Activated B cell treated with CpG ODN at 0.5 μM for 24 hours (primary cell): Measurements from ENCODE around the gene MUC4. TPM values are rescaled to one million over a fixed set of nuclear protein-coding genes. Genes with fewer than 3 reads are reported as not detected.
"Not testable (repeated sequence)": the region's sequence is repeated elsewhere in the genome, so short reads cannot be mapped to it uniquely, and the experiment has no call there.

Experiments
- ATAC-seq: fragments of 200-7000 bp; cut with Tn5 transposase; one replicate; pipeline ENCODE4 v1.10.0; 2021; ENCODE audit warnings: low read depth, mild to moderate bottlenecking, moderate library complexity
- CTCF ChIA-PET: fragments of 350-600 bp; sonication (Branson Sonifier 250); formaldehyde crosslinking; loops from one replicate; lab custom pipeline; 2021; ENCODE audit warnings: antibody characterized with exemption; lab: Charles Lee
- POLR2A ChIA-PET: fragments of 350-600 bp; sonication (Branson Sonifier 250); formaldehyde crosslinking; loops from one replicate; lab custom pipeline; 2021; ENCODE audit warnings: antibody characterized with exemption; lab: Charles Lee
- DNase-seq: peaks from one replicate; pipeline ENCODE4 v3.0.0; 2022
- H3K27ac Mint-ChIP-seq: one replicate; pipeline ENCODE4 v1.8.0; 2020; ENCODE audit warnings: mixed read lengths
- H3K27me3 Mint-ChIP-seq: one replicate; pipeline ENCODE4 v1.8.0; 2021; ENCODE audit warnings: mixed read lengths
- H3K36me3 Mint-ChIP-seq: one replicate; pipeline ENCODE4 v1.8.0; 2021; ENCODE audit warnings: low read depth, mixed read lengths
- H3K4me1 Mint-ChIP-seq: one replicate; pipeline ENCODE4 v1.8.0; 2021; ENCODE audit warnings: mixed read lengths
- H3K4me3 Mint-ChIP-seq: one replicate; pipeline ENCODE4 v1.8.0; 2020; ENCODE audit warnings: mild to moderate bottlenecking, mixed read lengths
- H3K9me3 Mint-ChIP-seq: one replicate; pipeline ENCODE4 v1.8.0; 2020; ENCODE audit warnings: mixed read lengths
- intact Hi-C: fragments of 100-400 bp; cut with micrococcal nuclease; formaldehyde crosslinking; loops from one replicate; pipeline ENCODE4 v1.15.1; 2024
- total RNA-seq: library from RNA; stranded (reverse); gene quantifications from 2 replicates; pipeline ENCODE4 v1.2.3, GENCODE V29; 2022
- TF ChIP-seq, protein P1 (sequence below): fragments of 200-600 bp; IDR thresholded peaks from one replicate; pipeline ENCODE4 v1.8.0; 2022; ENCODE audit warnings: antibody characterized with exemption, mild to moderate bottlenecking

MUC4 gene
- total RNA-seq, 1 donor from 2014 or later = 0.09 TPM

DNA sequence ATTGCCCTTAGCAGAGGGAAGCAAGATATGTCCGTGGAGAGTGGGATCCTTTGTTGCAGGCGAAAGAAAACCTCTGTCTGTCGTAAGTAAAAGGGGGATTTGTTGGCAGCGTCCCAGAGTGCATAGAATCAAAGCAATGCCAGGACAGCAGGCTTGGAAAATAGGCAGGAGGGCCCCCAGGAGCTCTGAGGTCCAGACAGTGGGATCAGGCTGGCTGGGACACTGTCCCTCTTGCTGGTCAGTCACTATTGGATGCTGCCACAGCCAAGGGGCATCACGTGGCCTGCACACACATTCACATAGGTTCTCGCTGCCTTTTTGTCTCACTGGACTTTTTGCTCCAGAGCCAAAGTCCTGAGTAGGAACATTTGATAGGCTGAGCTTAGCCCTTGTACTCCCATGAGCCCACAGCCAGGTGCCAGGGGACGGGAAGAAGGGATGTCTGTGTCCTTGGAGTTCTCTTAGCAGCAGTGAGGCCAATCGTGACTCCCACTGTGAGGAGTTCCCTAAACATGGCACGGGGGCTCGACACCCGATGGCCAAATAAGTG is 80.3 kb downstream of the MUC4 start:
- Mint-ChIP-seq H3K27ac (no peak overlapping the region), H3K9me3 (no peaks in the 10 kb centered on the region), H3K27me3 (no peaks in the 10 kb centered on the region), H3K4me3 (no peak overlapping the region), H3K36me3 (peaks cover 6% of the 10 kb centered on the region), H3K4me1 (peaks cover 11% of the 10 kb centered on the region)
- TF ChIP-seq, protein P1, sequence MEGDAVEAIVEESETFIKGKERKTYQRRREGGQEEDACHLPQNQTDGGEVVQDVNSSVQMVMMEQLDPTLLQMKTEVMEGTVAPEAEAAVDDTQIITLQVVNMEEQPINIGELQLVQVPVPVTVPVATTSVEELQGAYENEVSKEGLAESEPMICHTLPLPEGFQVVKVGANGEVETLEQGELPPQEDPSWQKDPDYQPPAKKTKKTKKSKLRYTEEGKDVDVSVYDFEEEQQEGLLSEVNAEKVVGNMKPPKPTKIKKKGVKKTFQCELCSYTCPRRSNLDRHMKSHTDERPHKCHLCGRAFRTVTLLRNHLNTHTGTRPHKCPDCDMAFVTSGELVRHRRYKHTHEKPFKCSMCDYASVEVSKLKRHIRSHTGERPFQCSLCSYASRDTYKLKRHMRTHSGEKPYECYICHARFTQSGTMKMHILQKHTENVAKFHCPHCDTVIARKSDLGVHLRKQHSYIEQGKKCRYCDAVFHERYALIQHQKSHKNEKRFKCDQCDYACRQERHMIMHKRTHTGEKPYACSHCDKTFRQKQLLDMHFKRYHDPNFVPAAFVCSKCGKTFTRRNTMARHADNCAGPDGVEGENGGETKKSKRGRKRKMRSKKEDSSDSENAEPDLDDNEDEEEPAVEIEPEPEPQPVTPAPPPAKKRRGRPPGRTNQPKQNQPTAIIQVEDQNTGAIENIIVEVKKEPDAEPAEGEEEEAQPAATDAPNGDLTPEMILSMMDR = no peak
- CTCF ChIA-PET = no interaction called here
- intact Hi-C loops = no loop called here
- POLR2A ChIA-PET = no interaction called here
- ATAC-seq (no peak), DNase-seq (no peak)

DNA sequence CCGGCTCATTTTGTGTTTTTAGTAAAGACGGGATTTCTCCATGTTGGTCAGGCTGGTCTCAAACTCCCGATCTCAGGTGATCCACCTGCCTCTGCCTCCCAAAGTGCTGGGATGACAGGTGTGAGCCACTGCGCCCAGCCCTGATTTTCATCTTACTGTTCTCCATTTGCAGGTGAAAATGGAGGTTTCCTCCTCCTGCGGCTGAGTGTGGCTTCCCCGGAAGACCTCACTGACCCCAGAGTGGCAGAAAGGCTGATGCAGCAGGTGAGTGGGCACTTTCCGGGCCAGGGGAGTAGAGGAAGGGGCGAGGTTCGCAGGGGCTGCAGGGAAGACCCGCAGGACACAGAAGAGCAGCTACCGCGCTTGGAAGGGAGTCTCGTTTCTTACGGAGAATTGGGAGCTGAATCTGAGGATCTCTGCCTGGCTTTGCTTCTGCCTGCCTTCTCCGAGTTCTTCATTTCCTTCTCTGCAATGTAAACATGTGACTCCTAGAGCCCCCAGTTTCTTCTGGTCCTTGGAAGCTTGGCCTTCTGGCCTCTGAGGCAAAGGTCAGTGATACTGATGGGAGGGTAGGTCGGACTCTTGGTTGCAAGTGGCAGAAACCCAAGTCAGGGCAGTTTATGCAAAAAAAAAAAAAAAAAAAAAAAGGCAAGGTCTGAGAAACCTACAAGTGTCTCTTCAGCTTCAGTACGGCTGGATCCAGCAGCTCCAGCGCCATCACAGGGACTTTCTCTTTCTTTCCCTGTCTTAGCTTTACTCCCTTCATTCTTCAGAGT is 82.1 kb downstream of the MUC4 start:
- peaks cover 11% of the 10 kb centered on the region for H3K4me1 Mint-ChIP-seq
- no peak overlapping the region for H3K27ac Mint-ChIP-seq
- H3K36me3 Mint-ChIP-seq = no peaks in the 10 kb centered on the region
- POLR2A ChIA-PET = interaction anchor here (1.0 kb wide), 1 partner anchor 15 kb away, joined by 3 read pairs; no protein-coding TSS in a partner anchor
- peaks cover 6% of the 10 kb centered on the region for H3K27me3 Mint-ChIP-seq
- ATAC-seq (no peak), DNase-seq (no peak)
- CTCF ChIA-PET = interaction anchor here (2.9 kb wide), 1 partner anchor 15 kb away, joined by 12 read pairs; no protein-coding TSS in a partner anchor
- no peak overlapping the region for H3K4me3 Mint-ChIP-seq
- TF ChIP-seq, protein P1 = no peak
- H3K9me3 Mint-ChIP-seq = no peaks in the 10 kb centered on the region
- intact Hi-C loops = loop anchor here (1.0 kb wide), 1 partner anchor 15 kb away; no protein-coding TSS in a partner anchor

DNA sequence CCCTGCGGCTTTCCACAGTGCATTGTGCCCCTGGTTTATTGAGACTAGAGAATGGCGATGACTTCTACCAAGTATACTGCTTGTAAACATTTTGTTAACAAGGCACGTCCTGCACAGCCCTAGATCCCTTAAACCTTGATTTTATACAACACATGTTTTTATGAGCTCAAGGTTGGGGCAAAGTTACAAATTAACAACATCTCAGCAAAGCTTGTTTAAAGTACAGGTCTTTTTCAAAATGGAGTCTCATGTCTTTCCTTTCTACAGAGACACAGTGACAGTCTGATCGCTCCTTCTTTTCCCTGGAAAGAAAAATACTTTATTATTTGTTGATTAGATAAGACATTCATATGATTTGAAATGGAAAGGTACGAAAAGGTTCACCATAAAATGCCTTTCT is 82.9 kb downstream of the MUC4 start:
- H3K27ac Mint-ChIP-seq, H3K36me3 Mint-ChIP-seq, ATAC-seq, POLR2A ChIA-PET, H3K27me3 Mint-ChIP-seq, DNase-seq, H3K4me3 Mint-ChIP-seq, H3K9me3 Mint-ChIP-seq, intact Hi-C loops: not testable (repeated sequence)
- CTCF ChIA-PET = interaction anchor here (2.9 kb wide), 1 partner anchor 16 kb away, joined by 12 read pairs; no protein-coding TSS in a partner anchor
- peaks cover 11% of the 10 kb centered on the region for H3K4me1 Mint-ChIP-seq

DNA sequence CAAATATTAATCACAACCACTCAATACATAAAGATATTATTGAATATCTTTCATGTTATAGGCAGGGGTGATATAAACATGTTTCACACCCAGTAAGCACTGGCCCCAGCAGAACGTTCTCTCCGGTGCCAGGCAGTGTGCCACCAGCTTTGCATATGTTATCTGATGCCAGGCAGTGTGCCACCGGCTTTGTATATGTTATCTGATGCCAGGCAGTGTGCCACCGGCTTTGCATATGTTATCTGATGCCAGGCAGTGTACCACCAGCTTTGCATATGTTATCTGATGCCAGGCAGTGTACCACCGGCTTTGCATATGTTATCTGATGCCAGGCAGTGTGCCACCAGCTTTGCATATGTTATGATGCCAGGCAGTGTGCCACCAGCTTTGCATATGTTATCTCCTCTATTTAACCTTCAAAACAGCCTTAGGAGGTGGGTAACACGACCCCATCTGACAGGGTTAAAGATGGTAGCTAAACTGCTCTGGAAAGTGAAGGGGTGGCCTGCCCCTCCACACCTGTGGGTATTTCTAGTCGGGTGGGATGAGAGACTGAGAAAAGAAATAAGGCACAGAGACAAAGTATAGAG is 84.0 kb downstream of the MUC4 start:
- intact Hi-C loops = no loop called here
- Mint-ChIP-seq H3K4me1 (peaks cover 11% of the 10 kb centered on the region), H3K4me3 (no peak overlapping the region), H3K36me3 (no peaks in the 10 kb centered on the region), H3K9me3 (no peaks in the 10 kb centered on the region), H3K27ac (no peak overlapping the region), H3K27me3 (peaks cover 6% of the 10 kb centered on the region)
- ATAC-seq (peak; percentile 31), DNase-seq (no peak)
- ChIA-PET POLR2A (interaction anchor here (0.9 kb wide), 1 partner anchor 20 kb away, joined by 6 read pairs; no protein-coding TSS in a partner anchor), CTCF (interaction anchor here (1.4 to 2.9 kb wide), 2 partner anchors 17 to 134 kb away, joined by 3 to 12 read pairs; no protein-coding TSS in a partner anchor)
- TF ChIP-seq, protein P1 = no peak

DNA sequence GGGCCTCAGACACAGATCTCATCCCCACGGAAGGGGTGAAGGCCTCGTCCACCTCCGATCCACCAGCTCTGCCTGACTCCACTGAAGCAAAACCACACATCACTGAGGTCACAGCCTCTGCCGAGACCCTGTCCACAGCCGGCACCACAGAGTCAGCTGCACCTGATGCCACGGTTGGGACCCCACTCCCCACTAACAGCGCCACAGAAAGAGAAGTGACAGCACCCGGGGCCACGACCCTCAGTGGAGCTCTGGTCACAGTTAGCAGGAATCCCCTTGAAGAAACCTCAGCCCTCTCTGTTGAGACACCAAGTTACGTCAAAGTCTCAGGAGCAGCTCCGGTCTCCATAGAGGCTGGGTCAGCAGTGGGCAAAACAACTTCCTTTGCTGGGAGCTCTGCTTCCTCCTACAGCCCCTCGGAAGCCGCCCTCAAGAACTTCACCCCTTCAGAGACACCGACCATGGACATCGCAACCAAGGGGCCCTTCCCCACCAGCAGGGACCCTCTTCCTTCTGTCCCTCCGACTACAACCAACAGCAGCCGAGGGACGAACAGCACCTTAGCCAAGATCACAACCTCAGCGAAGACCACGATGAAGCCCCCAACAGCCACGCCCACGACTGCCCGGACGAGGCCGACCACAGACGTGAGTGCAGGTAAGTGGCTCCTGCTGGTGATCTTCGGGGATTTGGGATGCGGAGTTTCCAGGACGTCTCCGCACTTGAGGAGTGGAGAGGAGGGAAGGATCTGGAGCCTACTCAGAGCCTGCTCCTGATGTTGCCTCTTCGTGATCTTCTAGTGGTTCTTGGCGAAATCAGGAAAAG is 85.6 kb downstream of the MUC4 start:
- POLR2A ChIA-PET, H3K4me3 Mint-ChIP-seq, CTCF ChIA-PET, DNase-seq, H3K27ac Mint-ChIP-seq, H3K36me3 Mint-ChIP-seq, H3K9me3 Mint-ChIP-seq, H3K27me3 Mint-ChIP-seq, intact Hi-C loops, ATAC-seq: not testable (repeated sequence)
- H3K4me1 Mint-ChIP-seq = peaks cover 11% of the 10 kb centered on the region

DNA sequence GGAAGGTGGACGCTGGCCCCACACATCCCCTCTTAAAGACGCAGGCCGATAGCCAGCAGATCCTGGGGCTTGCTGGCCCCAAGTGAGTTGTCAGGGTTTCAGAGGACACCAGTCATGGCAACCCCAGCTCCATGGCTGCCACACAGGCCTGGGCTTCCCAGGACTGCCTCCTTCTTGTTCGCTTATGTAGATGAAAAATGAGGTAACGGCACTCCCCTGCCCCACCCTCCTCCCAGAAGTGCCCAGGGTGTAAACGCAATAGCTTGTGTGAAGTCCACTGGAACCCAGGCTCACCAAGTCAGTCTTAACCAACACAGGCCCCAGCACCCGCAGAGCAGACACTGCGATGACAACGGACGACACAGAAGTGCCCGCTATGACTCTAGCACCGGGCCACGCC is 87.4 kb downstream of the MUC4 start:
- ATAC-seq, CTCF ChIA-PET, H3K9me3 Mint-ChIP-seq, H3K36me3 Mint-ChIP-seq, H3K27ac Mint-ChIP-seq, intact Hi-C loops, DNase-seq, POLR2A ChIA-PET, H3K27me3 Mint-ChIP-seq, H3K4me3 Mint-ChIP-seq: not testable (repeated sequence)
- peaks cover 11% of the 10 kb centered on the region for H3K4me1 Mint-ChIP-seq

DNA sequence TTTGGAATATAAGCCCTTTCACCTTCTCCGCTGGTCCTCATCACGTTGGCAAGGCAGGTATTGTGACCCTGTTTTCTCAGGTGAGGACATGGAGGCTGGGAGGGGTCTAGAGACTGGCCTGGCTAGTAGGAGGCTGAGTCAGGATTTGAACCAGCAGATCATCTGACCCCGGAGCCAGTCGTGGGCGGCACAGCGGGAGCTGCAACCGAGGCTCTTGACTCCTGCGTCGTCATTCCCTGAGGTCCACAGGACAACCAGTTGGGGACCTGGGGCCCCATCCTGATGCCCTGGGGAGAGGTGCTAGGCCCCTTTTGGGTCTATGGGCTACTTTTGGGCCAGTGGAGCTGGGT is 88.8 kb downstream of the MUC4 start:
- H3K4me1 Mint-ChIP-seq, intact Hi-C loops, DNase-seq, POLR2A ChIA-PET, H3K4me3 Mint-ChIP-seq, ATAC-seq, H3K36me3 Mint-ChIP-seq, CTCF ChIA-PET, H3K27ac Mint-ChIP-seq, H3K9me3 Mint-ChIP-seq: not testable (repeated sequence)
- peaks cover 12% of the 10 kb centered on the region for H3K27me3 Mint-ChIP-seq

DNA sequence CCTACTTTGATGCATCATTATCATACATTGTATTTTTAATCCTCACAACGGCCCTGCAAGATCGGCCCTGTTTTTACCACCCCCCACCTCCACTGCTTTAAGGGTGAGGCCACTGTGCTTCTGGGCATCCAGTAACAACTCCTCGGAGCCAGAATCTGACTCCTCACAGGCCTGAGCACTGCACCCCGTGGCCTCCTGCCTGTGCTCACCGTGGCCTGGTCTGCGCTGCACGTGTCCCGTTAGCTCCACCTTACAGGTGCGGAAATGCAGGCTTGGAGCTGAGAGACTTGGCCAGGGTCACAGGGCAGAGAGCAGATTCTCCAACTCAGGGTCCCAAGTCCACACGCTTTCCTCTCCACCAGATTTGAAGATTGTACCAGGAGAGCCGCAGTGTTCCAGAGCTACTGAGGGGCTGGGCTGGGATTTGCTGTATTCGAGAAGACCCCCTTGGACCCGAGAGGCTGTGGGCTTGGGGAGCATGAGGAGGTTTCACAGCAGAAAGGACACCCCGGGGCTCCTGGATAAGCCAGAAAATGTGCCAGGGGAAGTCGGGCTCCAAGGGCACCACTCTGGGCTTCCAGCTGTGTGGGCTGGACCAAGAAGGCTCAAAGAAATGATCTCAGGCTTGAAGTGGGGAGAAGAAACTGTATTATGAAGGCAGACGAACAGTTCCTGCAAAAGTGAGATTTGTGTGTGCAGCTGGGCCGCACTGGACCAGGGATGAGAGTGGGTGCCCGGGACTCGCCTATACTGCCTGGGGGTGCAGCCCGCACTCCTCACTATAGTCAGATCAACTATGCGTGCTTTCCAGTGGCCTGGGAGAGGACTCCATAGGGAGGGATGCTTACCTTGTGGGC is 89.4 kb downstream of the MUC4 start:
- POLR2A ChIA-PET, H3K36me3 Mint-ChIP-seq, H3K4me3 Mint-ChIP-seq, H3K4me1 Mint-ChIP-seq, H3K9me3 Mint-ChIP-seq, ATAC-seq, H3K27ac Mint-ChIP-seq, intact Hi-C loops, DNase-seq, CTCF ChIA-PET: not testable (repeated sequence)
- H3K27me3 Mint-ChIP-seq = peaks cover 12% of the 10 kb centered on the region
